Heart left ventricle (tissue), 16 donors: ENCODE results near the gene HHAT. TPM values are rescaled to one million over a fixed set of nuclear protein-coding genes. Genes with fewer than 3 reads are reported as not detected.

Experiments
- ATAC-seq, 4 donors: fragments of 200-7000 bp; cut with Tn5 transposase; one replicate each; pipeline ENCODE4 v1.9.1; 2020 to 2022; ENCODE audit warnings: moderate library complexity in 4 of 4, mild to moderate bottlenecking in 3 of 4, moderate number of reproducible peaks in 1 of 4
- DNase-seq, 5 donors: peaks; one replicate each; pipeline ENCODE4 v3.0.0-alpha.2; 2020
- H3K27ac ChIP-seq, 12 donors: fragments of 200-600 bp; sonication (generic) in 4 of 12; one replicate each; pipeline versions ENCODE4 v1.5.0 to v1.8.0; 2016 to 2022; ENCODE audit warnings: mild to moderate bottlenecking in 2 of 12
- H3K27me3 ChIP-seq, 9 donors: fragments of 200-600 bp; sonication (generic) in 2 of 9; one replicate each; pipeline versions ENCODE4 v1.5.1 to v1.8.0; 2016 to 2022; ENCODE audit warnings: mild to moderate bottlenecking in 3 of 9
- H3K36me3 ChIP-seq, 9 donors: fragments of 200-600 bp; sonication (generic) in 2 of 9; one replicate each; pipeline versions ENCODE4 v1.5.0 to v1.8.0; 2018 to 2022; ENCODE audit warnings: mild to moderate bottlenecking in 2 of 9
- H3K4me1 ChIP-seq, 12 donors: fragments of 200-600 bp; sonication (generic) in 4 of 12; one replicate each; pipeline versions ENCODE4 v1.5.0 to v1.8.0; 2016 to 2022; ENCODE audit warnings: mild to moderate bottlenecking in 3 of 12
- H3K4me3 ChIP-seq, 12 donors: fragments of 200-600 bp; sonication (generic) in 4 of 12; one replicate each; pipeline versions ENCODE4 v1.5.0 to v1.8.0; 2017 to 2022; ENCODE audit warnings: mild to moderate bottlenecking in 9 of 12, moderate library complexity in 4 of 12
- H3K9me3 ChIP-seq, 12 donors: fragments of 200-600 bp; sonication (generic) in 4 of 12; one replicate each; pipeline versions ENCODE4 v1.5.0 to v1.8.0; 2016 to 2022; ENCODE audit warnings: mild to moderate bottlenecking in 1 of 12
- POLR2A ChIP-seq, 2 donors: fragments of 450-650 bp; IDR thresholded peaks; one replicate each; pipeline ENCODE4 v1.6.1; 2017; ENCODE audit warnings: antibody characterized with exemption in 2 of 2, mild to moderate bottlenecking in 2 of 2, moderate library complexity in 2 of 2
- WGBS, 4 donors: extraction: QIAGEN DNeasy Blood & Tissue Kit in 2 of 4; methylation state at CpG; one replicate each; pipeline versions ENCODE4 v1.1.5 to v1.1.7; 2013 to 2018; 5-methylcytosine and 5-hydroxymethylcytosine counted together
- intact Hi-C, 10 donors: fragments of 100-400 bp; cut with DNase I; formaldehyde crosslinking; loops; one replicate each; pipeline versions ENCODE4 v1.11.1 to v1.14.2; 2022
- polyA plus RNA-seq, 2 donors: library from polyadenylated mRNA; stranded (reverse); fragments of 200-250 nt; gene quantifications; one replicate each; pipeline ENCODE4 v1.2.3, GENCODE V29; 2013
- total RNA-seq, 9 donors: library from RNA; depleted of rRNA in 2 of 9; stranded (reverse); fragments of >200 nt in 2 of 9; fragmentation: NEBNext Ultra II Directional in 3 of 9; extraction: Animal tissue kit (Norgen Biotek cat#: 25700) in 3 of 9; gene quantifications; one replicate each; pipeline versions ENCODE4 v1.1.0 to v1.2.4, GENCODE V29; 2016 to 2023
- TF ChIP-seq, protein P1 (sequence below), 12 donors: fragments of 200-600 bp; sonication (generic) in 4 of 12; IDR thresholded peaks; one replicate each; pipeline versions ENCODE4 v1.5.0 to v1.8.0; 2018 to 2022; ENCODE audit warnings: antibody characterized with exemption in 12 of 12, mild to moderate bottlenecking in 5 of 12
- donor health status: ischemic (EF 13 %, LVEDD 7.1; RV severe dilation, severe dysfunction).
- donor health status: healthy with polysubstance abuse.
- donor health status: DM: no; HTN: yes; CAD: no.
- donor health status: DM: no; HTN: no; CAD: no.
- donor health status: ischemic (EF 25% LVEDD 6.9; RV normal size, moderate dysfunction).
- donor health status: ischemic (EF 25% LVEDD 5.7; RV mildly dilated, moderate dysfunction).
- donor health status: healthy.
- donor health status: DM: yes; HTN: yes; CAD: no.
- donor health status: ischemic (EF 35%, LVEDD 5.7; RV mildly dilated, moderate dysfunction).
- donor health status: nonischemic (EF 11% LVEDD 7.7; RV severe dilation, severe dysfunction).
- donor health status: DM: yes; HTN: yes; CAD: no.
- donor health status: PGD.
- donor health status: ischemic (EF 29% LVEDD 5.4; RV normal size, mild dysfunction).
- donor health status: nonischemic (EF 23%, LVEDD 6.1; RV moderate dilation, normal function).

Gene HHAT
- total and polyA plus RNA-seq, 11 donors, result 0.98 to 4.7 (median 2.8) TPM

DNA sequence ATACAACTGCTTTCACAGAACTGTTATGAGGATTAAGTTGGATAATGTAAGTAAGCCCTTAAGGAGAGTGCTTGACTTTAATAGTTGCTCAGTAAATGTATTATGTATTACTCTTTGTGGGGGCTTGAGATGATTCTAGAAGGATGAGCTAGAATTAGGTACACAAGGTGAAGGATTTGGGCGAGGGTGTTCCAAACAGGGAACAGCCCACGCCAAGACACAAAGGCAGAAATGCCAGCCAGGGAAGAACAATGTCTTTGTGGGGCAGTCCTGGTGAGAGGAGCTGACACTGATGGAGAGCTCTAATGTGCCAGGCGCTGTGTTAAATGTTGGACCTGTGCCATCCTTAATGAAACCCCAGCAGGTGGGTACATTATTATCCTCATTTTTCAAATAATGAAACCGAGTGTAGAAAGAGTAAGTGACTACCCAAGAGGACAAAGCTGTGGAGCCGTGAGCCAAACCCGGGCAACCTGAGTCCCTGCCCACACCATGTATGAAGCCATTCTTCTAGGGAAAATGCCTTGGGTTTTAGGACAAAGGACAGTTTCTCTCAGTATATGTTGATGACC, 362.4 kb downstream of the HHAT start:
- Histone ChIP-seq H3K4me1 (no peaks in the 10 kb centered on the region), H3K4me3 (no peak overlapping the region), H3K27ac (no peak overlapping the region), H3K27me3 (peaks cover 0 to 6% (median 0%) of the 10 kb centered on the region in 9 donors), H3K9me3 (no peaks in the 10 kb centered on the region), H3K36me3 (no peaks in the 10 kb centered on the region)
- ATAC-seq (no peak), DNase-seq (no peak)
- TF ChIP-seq POLR2A (IDR thresholded peaks at IDR 0.05), result no peak
- TF ChIP-seq, protein P1, sequence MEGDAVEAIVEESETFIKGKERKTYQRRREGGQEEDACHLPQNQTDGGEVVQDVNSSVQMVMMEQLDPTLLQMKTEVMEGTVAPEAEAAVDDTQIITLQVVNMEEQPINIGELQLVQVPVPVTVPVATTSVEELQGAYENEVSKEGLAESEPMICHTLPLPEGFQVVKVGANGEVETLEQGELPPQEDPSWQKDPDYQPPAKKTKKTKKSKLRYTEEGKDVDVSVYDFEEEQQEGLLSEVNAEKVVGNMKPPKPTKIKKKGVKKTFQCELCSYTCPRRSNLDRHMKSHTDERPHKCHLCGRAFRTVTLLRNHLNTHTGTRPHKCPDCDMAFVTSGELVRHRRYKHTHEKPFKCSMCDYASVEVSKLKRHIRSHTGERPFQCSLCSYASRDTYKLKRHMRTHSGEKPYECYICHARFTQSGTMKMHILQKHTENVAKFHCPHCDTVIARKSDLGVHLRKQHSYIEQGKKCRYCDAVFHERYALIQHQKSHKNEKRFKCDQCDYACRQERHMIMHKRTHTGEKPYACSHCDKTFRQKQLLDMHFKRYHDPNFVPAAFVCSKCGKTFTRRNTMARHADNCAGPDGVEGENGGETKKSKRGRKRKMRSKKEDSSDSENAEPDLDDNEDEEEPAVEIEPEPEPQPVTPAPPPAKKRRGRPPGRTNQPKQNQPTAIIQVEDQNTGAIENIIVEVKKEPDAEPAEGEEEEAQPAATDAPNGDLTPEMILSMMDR (IDR thresholded peaks at IDR 0.05), result no peak
- intact Hi-C loops, result no loop called here
- WGBS, 4 donors, result 90 to 95% (median 93%) methylated on average over 6 of the region's 6 CpGs

DNA sequence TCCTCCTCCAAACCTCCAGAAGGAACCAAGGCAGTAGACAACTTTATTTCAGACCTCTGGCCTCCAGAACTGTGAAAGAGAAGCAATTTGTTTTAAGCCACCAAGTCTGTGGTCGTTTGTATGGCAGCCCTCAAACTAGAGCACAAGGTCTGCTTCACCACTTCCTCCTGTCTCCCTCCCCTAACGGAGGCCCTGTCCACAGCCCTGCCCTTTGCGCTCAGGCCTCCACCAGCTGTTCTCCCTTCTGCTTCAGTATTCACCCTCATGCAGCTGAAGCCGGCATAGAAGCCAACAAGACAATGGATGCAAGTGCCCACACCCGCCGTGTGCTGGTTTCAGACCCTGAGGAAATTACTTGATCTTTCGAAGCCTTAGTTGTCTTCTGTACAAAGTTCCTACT, 364.1 kb downstream of the HHAT start:
- TF ChIP-seq, protein P1 (IDR thresholded peaks at IDR 0.05), result no peak
- TF ChIP-seq POLR2A (IDR thresholded peaks at IDR 0.05), result no peak
- H3K27me3 ChIP-seq, result peaks cover 0 to 6% (median 0%) of the 10 kb centered on the region in 9 donors
- no peaks in the 10 kb centered on the region for H3K4me1 ChIP-seq
- H3K36me3 ChIP-seq, result no peaks in the 10 kb centered on the region
- no peak overlapping the region for H3K27ac ChIP-seq
- DNase-seq (no peak), ATAC-seq (no peak)
- no peak overlapping the region for H3K4me3 ChIP-seq
- intact Hi-C loops, result no loop called here
- no peaks in the 10 kb centered on the region for H3K9me3 ChIP-seq
- 62 to 77% (median 71%) methylated on average over 7 of the region's 7 CpGs for WGBS, 4 donors

DNA sequence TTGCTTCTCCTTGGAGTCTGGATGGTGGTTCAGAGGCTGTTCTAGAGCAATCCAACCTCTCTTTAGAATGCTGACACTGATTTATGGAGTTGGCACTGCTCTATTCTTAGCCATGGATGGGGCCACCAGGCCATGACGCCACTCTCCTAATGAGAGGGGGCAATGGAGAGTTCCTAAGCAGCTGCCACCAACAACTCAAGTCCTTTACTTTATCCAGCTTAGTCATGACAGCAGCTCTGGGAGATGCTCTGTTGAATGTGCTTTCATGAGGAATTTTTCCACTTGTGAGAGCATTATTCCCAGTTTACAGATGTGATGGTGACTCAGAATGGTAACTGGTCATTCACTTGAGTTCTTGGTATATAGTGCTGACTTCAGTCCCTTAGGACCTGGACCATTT, 366.3 kb downstream of the HHAT start:
- Histone ChIP-seq H3K36me3 (no peaks in the 10 kb centered on the region), H3K4me3 (no peak overlapping the region), H3K9me3 (no peaks in the 10 kb centered on the region), H3K27me3 (peaks cover 0 to 6% (median 0%) of the 10 kb centered on the region in 9 donors), H3K27ac (no peak overlapping the region), H3K4me1 (no peaks in the 10 kb centered on the region)
- DNase-seq (no peak), ATAC-seq (no peak)
- TF ChIP-seq, protein P1 (IDR thresholded peaks at IDR 0.05), result no peak
- no peak for TF ChIP-seq POLR2A (IDR thresholded peaks at IDR 0.05)
- 67 to 84% (median 80%) methylated on average over 1 of the region's 1 CpG for WGBS, 4 donors
- intact Hi-C loops, result no loop called here

DNA sequence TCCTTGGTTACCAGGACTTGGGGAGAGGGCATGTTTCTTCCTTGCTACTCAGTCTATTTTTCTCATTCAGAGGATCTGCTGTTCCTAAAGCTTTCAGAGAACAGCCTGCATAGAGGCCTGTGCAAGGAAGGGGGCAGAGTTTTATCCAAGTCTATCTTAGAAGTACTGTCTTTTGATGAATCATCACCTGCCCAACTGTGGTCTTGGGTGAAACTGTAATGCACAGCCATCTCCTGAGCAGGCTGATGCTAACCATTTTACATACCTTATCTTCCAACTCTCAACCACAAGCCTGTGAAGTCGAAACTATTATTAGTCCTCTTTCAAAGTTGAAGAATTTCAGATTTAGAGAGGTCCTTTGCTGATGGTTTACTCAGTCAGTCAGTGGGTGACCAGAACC, 368.0 kb downstream of the HHAT start:
- intact Hi-C loops, result no loop called here
- WGBS, 4 donors, result 41 to 50% (median 48%) methylated on average over 1 of the region's 1 CpG
- Histone ChIP-seq H3K4me3 (no peak overlapping the region), H3K4me1 (no peaks in the 10 kb centered on the region), H3K27me3 (peaks cover 0 to 6% (median 0%) of the 10 kb centered on the region in 9 donors), H3K36me3 (no peaks in the 10 kb centered on the region), H3K9me3 (peaks cover 0 to 2% (median 0%) of the 10 kb centered on the region in 12 donors), H3K27ac (no peak overlapping the region)
- DNase-seq (no peak), ATAC-seq (no peak)
- TF ChIP-seq, protein P1 (IDR thresholded peaks at IDR 0.05), result no peak
- no peak for TF ChIP-seq POLR2A (IDR thresholded peaks at IDR 0.05)
